Natural killer cell (primary cell): Measurements from ENCODE around the gene FBXO38. TPM values are rescaled to one million over a fixed set of nuclear protein-coding genes. Genes with fewer than 3 reads are reported as not detected.
"Not testable (repeated sequence)": the region's sequence is repeated elsewhere in the genome, so short reads cannot be mapped to it uniquely, and the experiment has no call there.

Experiments
- ATAC-seq, 3 donors: fragments of 150-1000 bp in 2 of 3; fragments of 200-7000 bp in 1 of 3; cut with Tn5 transposase; 1 replicate in 1 of 3; 2 replicates in 2 of 3; pipeline ENCODE4 v1.10.0; 2021; ENCODE audit warnings: mild to moderate bottlenecking in 2 of 3, moderate library complexity in 2 of 3
- DNase-seq, 2 donors: peaks; one replicate each; pipeline versions ENCODE4 v3.0.0 to v3.0.0-alpha.2; 2013 to 2021; ENCODE audit warnings: mixed read lengths in 1 of 2
- H3K27ac ChIP-seq: one replicate; pipeline ENCODE4 v1.5.1; 2013; ENCODE audit warnings: mild to moderate bottlenecking, low read length
- H3K27me3 ChIP-seq: one replicate; pipeline ENCODE4 v1.6.1; 2013; ENCODE audit warnings: low read length; ENCODE audit not compliant: control insufficient read depth, insufficient read depth
- H3K36me3 ChIP-seq: one replicate; pipeline ENCODE4 v1.6.1; 2013; ENCODE audit warnings: low read length; ENCODE audit not compliant: control insufficient read depth, insufficient read depth
- H3K4me1 ChIP-seq: one replicate; pipeline ENCODE4 v1.6.1; 2013; ENCODE audit warnings: low read length; ENCODE audit not compliant: control insufficient read depth, insufficient read depth
- H3K4me3 ChIP-seq: one replicate; pipeline ENCODE4 v1.5.1; 2013; ENCODE audit warnings: low read length
- H3K9me3 ChIP-seq: one replicate; pipeline ENCODE4 v1.6.1; 2013; ENCODE audit warnings: low read length; ENCODE audit not compliant: control insufficient read depth, insufficient read depth
- H3K27ac Mint-ChIP-seq, 2 donors: one replicate each; pipeline ENCODE4 v1.8.0; 2022; ENCODE audit warnings: mild to moderate bottlenecking in 2 of 2, mixed read lengths in 2 of 2, moderate library complexity in 1 of 2
- H3K27me3 Mint-ChIP-seq, 2 donors: one replicate each; pipeline ENCODE4 v1.8.0; 2022; ENCODE audit warnings: low read depth in 2 of 2, mixed read lengths in 2 of 2
- H3K36me3 Mint-ChIP-seq: one replicate; pipeline ENCODE4 v1.8.0; 2022; ENCODE audit warnings: mixed read lengths
- H3K4me1 Mint-ChIP-seq, 2 donors: one replicate each; pipeline ENCODE4 v1.8.0; 2022; ENCODE audit warnings: mixed read lengths in 2 of 2
- H3K4me3 Mint-ChIP-seq: one replicate; pipeline ENCODE4 v1.8.0; 2022; ENCODE audit warnings: mild to moderate bottlenecking, moderate library complexity, mixed read lengths
- H3K9me3 Mint-ChIP-seq, 2 donors: one replicate each; pipeline ENCODE4 v1.8.0; 2022; ENCODE audit warnings: mixed read lengths in 2 of 2
- WGBS: methylation state at CpG from one replicate; pipeline ENCODE4 v1.1.7; 2013; ENCODE audit warnings: missing lambda C conversion rate; ENCODE audit not compliant: insufficient coverage; 5-methylcytosine and 5-hydroxymethylcytosine counted together
- intact Hi-C: fragments of 100-400 bp; cut with micrococcal nuclease; formaldehyde crosslinking; loops from one replicate; pipeline ENCODE4 v1.14.2; 2022
- total RNA-seq, 4 donors: library from RNA; stranded (reverse); fragments of 120-200 nt in 1 of 4; gene quantifications; one replicate each; pipeline versions ENCODE4 v1.2.3 to v1.2.4, GENCODE V29; 2013 to 2022
- TF ChIP-seq, protein P1 (sequence below): fragments of 200-600 bp; IDR thresholded peaks from one replicate; pipeline ENCODE4 v1.8.0; 2022; ENCODE audit warnings: antibody characterized with exemption

The FBXO38 gene
- total RNA-seq, 3 donors from 2014 or later (not counting 1 experiment from before 2014, with no cell fraction given) = 55.2 to 76.6 (median 65.1) TPM

DNA sequence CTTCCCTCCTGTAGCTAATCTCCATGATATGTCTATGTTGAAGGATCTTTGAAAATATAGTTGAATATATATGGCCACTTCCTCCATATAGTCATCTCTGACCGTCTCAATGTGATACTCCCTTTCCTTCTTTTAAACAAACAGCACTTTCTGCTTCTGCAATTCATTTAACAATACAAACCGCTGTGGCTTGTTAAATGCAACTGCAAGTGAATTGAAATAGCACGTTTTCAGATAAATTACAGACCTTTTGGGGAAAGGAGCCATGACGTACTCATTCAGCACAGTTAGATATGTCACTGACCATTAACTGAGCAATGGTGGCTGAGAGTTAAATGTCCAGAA lies 82.5 kb downstream of the FBXO38 start:
- no peaks in the 10 kb centered on the region for H3K36me3 ChIP-seq
- no peaks in the 10 kb centered on the region for H3K4me1 ChIP-seq
- no peak overlapping the region for H3K27ac ChIP-seq
- intact Hi-C loops = no loop called here
- H3K27ac Mint-ChIP-seq = no peak overlapping the region
- H3K27me3 Mint-ChIP-seq = peaks cover 0 to 37% of the 10 kb centered on the region in 2 donors
- no peak for DNase-seq
- H3K27me3 ChIP-seq = no peaks in the 10 kb centered on the region
- WGBS = 77% methylated on average over 4 of the region's 4 CpGs
- no peak overlapping the region for H3K4me3 Mint-ChIP-seq
- TF ChIP-seq, protein P1, sequence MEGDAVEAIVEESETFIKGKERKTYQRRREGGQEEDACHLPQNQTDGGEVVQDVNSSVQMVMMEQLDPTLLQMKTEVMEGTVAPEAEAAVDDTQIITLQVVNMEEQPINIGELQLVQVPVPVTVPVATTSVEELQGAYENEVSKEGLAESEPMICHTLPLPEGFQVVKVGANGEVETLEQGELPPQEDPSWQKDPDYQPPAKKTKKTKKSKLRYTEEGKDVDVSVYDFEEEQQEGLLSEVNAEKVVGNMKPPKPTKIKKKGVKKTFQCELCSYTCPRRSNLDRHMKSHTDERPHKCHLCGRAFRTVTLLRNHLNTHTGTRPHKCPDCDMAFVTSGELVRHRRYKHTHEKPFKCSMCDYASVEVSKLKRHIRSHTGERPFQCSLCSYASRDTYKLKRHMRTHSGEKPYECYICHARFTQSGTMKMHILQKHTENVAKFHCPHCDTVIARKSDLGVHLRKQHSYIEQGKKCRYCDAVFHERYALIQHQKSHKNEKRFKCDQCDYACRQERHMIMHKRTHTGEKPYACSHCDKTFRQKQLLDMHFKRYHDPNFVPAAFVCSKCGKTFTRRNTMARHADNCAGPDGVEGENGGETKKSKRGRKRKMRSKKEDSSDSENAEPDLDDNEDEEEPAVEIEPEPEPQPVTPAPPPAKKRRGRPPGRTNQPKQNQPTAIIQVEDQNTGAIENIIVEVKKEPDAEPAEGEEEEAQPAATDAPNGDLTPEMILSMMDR = no peak
- ATAC-seq = no peak
- no peaks in the 10 kb centered on the region for H3K9me3 Mint-ChIP-seq
- H3K9me3 ChIP-seq = no peaks in the 10 kb centered on the region
- H3K4me3 ChIP-seq = no peak overlapping the region
- no peaks in the 10 kb centered on the region for H3K4me1 Mint-ChIP-seq
- H3K36me3 Mint-ChIP-seq = no peaks in the 10 kb centered on the region

DNA sequence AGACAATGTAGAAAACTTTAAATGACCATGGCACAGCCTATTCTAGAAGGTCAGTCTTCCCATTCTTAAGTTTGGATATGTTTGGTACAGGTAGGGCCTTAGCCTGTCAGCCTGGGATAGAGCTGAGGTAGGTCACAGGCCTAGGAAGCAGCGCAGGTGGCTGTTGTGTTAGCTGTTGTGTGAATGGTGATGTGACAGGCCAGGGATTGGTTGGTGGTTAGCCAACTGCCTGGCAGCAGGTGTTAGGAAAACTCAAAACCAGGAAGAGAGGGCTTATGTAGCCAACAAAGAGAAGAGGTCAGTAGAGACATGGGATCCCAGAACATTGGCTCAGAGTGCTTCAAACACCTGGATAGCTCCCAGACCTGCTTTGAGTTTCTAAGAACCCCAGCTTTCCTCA lies 84.2 kb downstream of the FBXO38 start:
- H3K36me3 ChIP-seq = no peaks in the 10 kb centered on the region
- TF ChIP-seq, protein P1 = no peak
- no peaks in the 10 kb centered on the region for H3K9me3 Mint-ChIP-seq
- no peaks in the 10 kb centered on the region for H3K27me3 ChIP-seq
- H3K27ac ChIP-seq = no peak overlapping the region
- H3K36me3 Mint-ChIP-seq = no peaks in the 10 kb centered on the region
- no peak overlapping the region for H3K4me3 ChIP-seq
- no peaks in the 10 kb centered on the region for H3K4me1 ChIP-seq
- H3K27me3 Mint-ChIP-seq = peaks cover 0 to 24% of the 10 kb centered on the region in 2 donors
- H3K9me3 ChIP-seq = no peaks in the 10 kb centered on the region
- H3K4me1 Mint-ChIP-seq = no peaks in the 10 kb centered on the region
- DNase-seq (no peak), ATAC-seq (no peak)
- H3K27ac Mint-ChIP-seq = no peak overlapping the region
- intact Hi-C loops = no loop called here
- WGBS = 93% methylated on average over 1 of the region's 1 CpG
- H3K4me3 Mint-ChIP-seq = no peak overlapping the region

DNA sequence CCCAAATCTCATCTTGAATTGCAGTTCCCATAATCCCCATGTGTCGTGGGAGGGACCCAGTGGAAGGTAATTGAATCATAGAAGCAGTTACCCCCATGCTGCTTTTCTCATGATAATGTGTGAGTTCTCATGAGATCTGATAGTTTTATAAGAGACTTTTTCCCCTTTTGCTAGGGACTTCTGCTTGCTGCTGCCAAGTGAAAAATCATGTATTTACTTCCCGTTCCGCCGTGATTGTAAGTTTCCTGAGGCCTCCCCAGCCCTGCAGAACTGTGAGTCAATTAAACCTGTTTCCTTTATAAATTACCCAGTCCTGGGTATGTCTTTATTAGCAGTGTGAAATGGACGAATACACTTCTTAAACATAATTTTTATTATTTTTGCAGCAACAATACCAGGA lies 85.0 kb downstream of the FBXO38 start:
- H3K36me3 Mint-ChIP-seq, intact Hi-C loops, ATAC-seq, H3K4me1 Mint-ChIP-seq, DNase-seq, H3K9me3 ChIP-seq, H3K4me1 ChIP-seq, H3K9me3 Mint-ChIP-seq, H3K27ac ChIP-seq, H3K36me3 ChIP-seq, H3K4me3 Mint-ChIP-seq, H3K27me3 ChIP-seq, H3K27ac Mint-ChIP-seq, H3K4me3 ChIP-seq: not testable (repeated sequence)
- WGBS = 84% methylated on average over 5 of the region's 5 CpGs
- H3K27me3 Mint-ChIP-seq = peaks cover 0 to 20% of the 10 kb centered on the region in 2 donors

DNA sequence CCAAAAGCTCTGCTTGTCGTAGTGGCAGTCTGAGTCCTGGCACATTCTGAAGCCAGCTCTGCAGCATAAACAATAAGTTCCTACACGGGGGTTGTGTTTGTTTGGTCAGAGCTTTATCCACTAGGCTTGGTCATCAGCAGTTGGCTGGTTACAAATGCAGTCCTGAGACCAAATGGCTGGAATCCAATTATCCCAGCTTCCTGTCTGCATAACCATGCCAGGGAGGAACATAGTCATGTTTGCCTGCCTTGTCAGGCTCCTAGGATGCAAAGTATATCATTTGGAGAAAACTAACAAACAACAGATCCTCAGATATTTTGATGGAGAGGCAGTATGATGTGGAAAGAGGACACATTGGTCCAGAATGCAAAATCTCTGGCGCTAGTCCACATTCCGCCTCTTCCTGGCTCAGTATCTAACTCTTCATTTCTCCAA lies 85.8 kb downstream of the FBXO38 start:
- no peaks in the 10 kb centered on the region for H3K36me3 ChIP-seq
- Mint-ChIP-seq H3K27ac (no peak overlapping the region), H3K36me3 (no peaks in the 10 kb centered on the region), H3K4me3 (no peak overlapping the region), H3K27me3 (peaks cover 0 to 12% of the 10 kb centered on the region in 2 donors), H3K4me1 (no peaks in the 10 kb centered on the region), H3K9me3 (no peaks in the 10 kb centered on the region)
- intact Hi-C loops = no loop called here
- no peaks in the 10 kb centered on the region for H3K27me3 ChIP-seq
- TF ChIP-seq, protein P1 = no peak
- no peaks in the 10 kb centered on the region for H3K4me1 ChIP-seq
- no peak overlapping the region for H3K4me3 ChIP-seq
- no peaks in the 10 kb centered on the region for H3K9me3 ChIP-seq
- DNase-seq = no peak
- WGBS = 75% methylated on average over 3 of the region's 4 CpGs
- ATAC-seq = no peak
- H3K27ac ChIP-seq = no peak overlapping the region
